NK-92 (cell line): Measurements from ENCODE around the gene FAM199X.

Source experiments
- DNase-seq: peaks from one replicate; lab custom pipeline; 2025; ENCODE audit not compliant: unreplicated experiment; lab: John Stamatoyannopoulos, UW

FAM199X gene

DNA sequence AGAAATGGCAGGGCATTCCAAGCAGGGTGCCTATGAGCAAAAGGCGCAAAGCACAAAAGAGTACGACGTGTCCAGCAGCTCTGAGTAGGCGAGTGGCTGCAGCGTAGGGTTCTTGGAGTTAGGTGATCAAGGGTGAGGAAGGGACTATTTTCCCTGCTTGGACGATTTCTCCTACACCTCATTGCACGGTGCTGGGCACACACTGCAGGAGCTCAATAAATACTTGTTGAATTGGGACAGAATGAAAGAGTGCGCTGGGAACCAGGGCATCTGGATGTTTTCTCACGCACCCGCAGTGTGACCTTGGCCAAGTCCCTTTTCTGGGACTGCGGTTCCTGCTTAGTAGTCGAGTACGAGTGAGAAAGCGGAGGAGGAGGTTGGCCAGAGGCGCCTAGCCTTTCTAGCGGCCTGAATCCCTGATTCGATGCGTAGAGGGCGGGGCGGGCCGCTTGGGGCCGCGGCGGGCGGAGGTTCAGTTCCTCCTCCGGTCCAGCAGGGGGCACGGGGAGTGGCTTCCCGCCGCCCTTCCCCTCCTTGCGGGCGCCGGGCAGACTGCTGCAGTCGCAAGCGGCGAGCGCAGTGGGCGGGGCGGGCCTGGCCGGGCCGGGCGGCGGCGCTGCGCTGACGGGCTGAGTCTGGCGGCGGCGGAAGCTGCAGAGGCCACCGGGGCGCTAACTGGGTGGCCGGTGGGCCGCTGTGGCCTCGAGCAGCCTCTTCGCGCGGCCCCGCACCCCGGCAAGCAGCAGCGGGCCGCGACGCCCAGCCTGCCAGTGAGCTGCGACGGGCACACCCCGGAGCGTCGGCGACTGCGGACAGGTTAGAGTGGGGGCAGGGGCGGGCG, at the start of gene FAM199X:
FAM199X (plus strand) TSS at position 560 of the 841 bp plus-strand sequence. CDS start 333 bp downstream, outside the sequence.
- peak; percentile 4 for DNase-seq

DNA sequence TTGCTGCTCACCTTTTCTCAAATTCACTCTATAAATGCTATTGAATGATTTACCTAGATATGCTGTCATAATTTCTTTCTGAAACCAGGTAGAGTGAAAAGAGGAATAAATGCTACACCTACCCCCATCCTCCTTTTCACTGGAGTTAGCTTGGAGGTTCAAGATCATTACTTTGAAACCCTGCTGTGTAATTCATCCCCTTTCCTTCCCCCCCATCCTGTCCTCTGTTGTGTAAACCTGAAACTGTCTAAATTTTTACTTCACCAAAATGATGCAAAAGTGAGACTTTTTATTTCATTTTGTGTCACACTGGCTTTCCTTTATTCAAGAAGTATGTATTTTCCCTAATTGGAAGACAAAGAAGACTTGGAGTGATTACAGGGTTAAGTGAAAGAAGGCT, 48.5 kb upstream of the FAM199X start:
- no peak for DNase-seq

DNA sequence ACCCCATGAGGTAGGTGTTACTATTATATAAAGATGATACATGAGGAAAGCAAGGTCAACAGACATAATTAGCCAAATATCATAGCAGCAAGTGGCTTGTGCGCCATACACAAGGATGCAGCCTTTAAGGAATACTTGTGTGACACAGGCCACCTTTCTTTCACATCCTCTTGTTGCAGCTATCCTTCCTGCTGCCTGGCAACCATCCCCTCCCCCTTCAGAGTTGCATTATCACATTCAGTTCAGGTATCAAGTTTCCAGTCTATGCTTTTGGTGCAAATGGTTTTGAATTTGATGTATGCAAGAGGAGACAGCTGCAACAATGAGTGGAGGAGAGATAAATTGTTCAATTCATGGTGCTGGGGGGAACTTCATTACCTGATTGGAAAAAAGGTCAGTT, 47.5 kb upstream of the FAM199X start:
- no peak for DNase-seq

- DNase-seq, result no peak
These were observed 43.4 kb upstream of the FAM199X start for GRCh38 chrX:104122829-104123228.

- DNase-seq, result no peak
These were observed 39.4 kb upstream of the FAM199X start for GRCh38 chrX:104126856-104127255.

GRCh38 chrX:104130808-104131207, 35.4 kb upstream of the FAM199X start:
- DNase-seq, result no peak

DNA sequence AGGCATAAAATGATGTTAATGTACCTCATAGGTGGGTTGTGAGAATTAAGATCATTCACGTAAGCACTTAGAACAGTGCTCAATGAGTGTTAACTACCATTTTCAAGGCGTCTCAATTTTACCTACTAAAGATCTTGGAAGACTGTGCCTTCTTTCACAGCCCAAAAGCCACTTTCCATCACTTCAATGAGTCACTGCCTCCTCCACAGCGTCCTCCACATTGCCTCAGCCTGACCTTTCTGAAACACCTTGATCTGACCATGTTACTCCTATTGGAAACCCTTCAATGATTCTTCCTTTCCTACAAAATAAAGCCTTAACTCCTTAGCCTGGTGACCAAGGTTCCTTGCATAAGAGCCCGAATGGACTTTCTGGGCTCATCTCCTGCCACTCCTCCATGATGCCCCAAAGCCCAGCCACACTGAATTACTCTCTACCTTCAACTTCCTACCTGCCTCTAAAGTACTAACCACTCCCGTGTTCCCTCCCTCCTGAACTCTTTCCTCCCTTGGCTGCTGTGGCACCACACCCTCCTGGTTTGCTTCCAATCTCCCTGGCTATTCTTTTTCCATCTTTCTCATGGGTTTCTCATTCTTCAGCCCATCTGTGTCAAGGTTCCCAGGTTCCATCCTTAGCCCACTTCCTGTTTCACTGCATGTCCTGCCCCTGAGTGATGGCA, 31.5 kb upstream of the FAM199X start:
- DNase-seq, result no peak

DNA sequence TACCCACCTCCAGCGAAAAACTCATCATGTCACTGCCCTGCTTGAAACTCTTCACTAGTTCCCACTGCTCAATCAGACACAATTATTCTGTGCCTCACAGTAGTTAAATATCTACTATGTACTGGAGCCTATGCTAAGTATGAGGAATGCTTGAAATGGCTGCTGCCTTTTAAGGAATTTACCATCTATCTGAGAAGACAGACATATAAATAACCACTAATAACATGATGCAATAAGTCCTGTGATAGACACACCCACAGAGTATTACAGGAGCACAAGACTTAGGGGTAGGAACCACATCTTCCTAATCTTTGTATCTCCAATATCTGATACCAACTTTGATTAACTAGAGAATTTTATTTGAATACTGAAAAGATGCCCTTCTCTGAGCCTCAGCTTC, 30.6 kb upstream of the FAM199X start:
- no peak for DNase-seq

DNA sequence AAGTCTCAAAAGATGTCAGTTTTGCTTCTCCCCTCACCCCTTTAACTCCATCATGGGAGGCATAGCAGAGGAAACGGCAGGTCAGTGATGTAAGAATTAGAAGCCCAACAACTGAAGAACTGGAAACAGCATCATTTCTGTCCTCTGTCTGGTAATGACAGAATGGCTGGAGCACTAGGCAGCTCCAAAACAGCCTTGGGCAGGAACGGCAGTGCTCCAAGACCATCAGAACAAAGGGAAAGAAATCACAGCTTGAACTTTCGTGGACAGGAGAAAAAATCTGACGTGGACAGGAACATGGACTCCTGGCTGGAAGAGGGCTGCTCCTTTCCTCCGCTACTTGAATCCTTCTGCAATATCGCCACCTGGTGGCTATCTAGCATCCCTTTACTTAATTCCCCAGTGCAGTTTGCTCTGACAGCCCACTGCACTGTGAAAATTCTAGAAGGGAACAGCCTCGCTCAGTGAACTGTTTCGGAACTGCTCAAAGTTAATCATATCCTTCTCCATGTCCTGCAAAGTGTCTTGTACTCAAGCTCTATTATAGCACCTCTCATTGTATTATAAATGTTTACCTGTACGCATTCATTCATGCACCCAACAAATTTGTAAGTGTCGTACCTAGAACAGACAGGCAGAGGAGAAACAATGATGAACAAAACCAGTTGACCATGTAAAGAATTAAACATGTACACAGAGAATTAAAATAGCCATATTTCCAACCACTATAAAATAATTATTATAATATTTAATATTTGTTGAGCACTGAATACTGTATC, 29.8 kb upstream of the FAM199X start:
- no peak for DNase-seq

GRCh38 chrX:104137496-104137895, 28.8 kb upstream of the FAM199X start:
- no peak for DNase-seq

GRCh38 chrX:104141087-104141760, 25.0 kb upstream of the FAM199X start:
- no peak for DNase-seq

- no peak for DNase-seq
These were observed 15.2 kb upstream of the FAM199X start for GRCh38 chrX:104151037-104151436.

DNA sequence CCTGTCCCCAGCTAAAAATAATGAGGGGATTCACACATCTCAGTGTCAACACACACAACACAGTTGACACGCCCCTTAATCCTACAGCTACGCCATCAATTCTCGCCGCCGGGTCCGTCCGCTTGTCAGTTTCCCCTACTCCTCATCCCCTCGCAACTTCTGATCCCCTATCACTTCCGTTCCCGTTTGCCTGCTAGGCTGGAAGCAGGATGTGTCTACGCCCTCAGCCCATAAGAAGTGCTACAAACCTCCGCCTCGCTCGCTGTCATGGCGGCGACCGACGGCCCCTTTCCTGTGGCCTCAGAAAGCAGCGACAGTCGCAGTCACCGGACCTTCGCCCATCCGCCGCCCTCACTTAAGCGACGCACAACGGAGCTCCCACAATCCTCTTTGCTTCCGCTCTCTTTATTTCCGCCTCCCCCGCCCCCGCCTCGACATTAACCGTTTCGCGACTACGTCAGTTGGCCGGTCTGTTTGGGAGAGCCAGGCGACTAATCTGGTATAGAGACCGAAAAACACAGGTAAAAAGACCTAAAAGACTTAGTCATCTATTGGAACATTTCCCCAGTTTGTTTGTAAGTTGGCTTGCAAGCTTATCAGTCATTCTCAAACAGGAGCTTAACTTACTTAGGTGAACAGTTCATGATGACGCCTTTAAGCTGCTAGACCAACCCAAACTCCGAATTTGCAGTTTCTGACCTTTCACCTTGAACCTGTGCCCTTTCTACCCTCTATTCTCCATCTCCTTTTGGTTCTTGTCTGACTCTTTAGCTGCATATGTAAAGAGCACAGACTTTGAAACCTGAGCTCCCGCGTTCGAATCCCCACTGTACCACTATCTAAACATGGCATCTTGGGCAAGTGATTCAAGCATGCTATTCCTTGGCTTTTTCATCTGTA, 9.4 kb upstream of the FAM199X start, which contains the start of gene SLC25A53:
SLC25A53 (minus strand) TSS at position 380 of the 900 bp plus-strand sequence. CDS start 51,752 bp downstream, outside the sequence.
- no peak for DNase-seq

DNA sequence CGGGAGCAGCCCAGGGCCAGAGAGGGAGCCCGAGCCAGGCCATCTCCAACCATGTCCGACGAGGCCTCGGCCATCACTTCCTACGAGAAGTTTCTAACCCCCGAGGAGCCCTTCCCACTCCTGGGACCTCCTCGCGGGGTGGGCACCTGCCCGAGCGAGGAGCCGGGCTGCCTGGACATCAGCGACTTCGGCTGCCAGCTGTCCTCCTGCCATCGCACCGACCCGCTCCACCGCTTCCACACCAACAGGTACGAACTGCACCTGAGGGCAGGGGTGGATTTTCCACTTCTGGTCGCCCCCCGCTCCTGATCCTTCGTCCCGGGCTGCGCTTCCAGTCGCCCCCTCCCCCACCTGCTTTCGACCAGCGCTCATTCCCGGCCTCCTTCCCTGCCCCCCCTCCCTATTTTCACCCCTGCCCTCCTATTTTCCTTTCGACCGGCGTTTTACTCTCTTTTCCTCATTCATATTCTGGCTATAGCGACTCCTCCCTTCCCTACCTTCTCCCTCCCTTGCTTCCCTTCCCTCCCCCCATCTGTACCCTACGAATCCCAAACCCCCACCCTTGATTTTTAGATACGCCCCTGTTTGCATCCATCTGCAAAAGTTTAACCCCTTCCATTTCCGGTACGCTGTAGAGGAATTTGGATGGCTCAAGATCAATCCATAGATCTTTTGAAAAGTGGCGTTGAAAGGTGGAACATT, 633 bp downstream of the FAM199X start:
- DNase-seq, result no peak

GRCh38 chrX:104168127-104168526, 1.9 kb downstream of the FAM199X start:
- DNase-seq, result no peak

DNA sequence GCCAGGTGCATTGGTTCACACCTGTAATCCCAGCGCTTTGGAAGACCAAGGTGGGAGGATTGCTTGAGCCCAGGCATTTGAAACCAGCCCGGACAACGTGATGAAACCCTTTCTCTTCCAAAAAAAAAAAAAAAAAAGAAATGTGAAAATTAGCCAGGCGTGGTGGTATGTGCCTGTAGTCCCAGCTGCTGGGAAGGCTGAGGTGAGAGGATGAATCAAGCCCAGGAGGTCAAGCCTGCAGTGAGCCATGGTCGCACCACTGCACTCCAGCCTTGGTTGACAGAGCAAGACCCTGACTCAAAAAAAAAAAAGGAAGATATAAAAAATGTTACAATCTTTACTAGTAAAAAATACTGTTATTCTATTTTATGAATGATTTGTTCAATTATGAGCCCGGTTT, 5.9 kb downstream of the FAM199X start:
- no peak for DNase-seq

GRCh38 chrX:104172788-104173187, 6.5 kb downstream of the FAM199X start:
- no peak for DNase-seq

DNA sequence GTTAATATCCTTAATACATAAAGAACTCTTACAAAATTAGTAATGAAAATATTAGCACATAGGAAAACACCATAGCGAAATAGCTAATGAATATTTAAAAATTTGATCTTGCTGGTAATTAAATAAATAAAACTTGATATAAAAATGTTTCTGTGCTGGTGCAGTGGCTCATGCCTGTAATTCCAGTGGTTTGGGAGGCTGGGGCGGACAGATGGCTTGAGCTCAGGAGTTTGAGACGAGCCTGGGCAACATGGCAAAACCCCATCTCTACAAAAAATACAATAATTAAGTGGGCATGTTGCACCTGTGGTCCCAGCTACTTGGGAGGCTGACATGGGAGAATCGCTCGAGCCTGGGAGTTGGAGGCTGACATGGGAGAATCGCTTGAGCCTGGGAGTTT, 7.6 kb downstream of the FAM199X start:
- DNase-seq, result no peak

DNA sequence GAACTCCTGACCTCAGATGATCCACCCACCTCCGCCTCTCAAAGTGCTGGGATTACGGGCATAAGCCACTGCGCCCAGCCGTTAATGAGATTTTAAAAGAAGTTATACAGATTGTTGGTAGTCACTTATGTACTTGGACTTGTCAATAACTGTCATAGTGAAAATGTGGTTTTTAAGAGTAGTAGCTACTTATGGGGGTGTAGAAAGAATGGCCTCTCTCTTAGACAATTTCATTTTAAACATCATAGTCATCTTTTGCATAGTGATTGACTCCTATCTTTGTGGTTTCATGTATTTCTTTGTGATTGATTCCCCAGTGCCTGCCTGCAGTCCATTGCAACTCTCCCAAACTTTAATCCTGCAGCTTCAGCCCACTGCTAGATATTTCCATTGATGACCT, 17.4 kb downstream of the FAM199X start:
- DNase-seq, result no peak
